ENCODE measurements around the gene DCUN1D5. TPM values are rescaled to one million over a fixed set of nuclear protein-coding genes. Genes with fewer than 3 reads are reported as not detected.

Gene DCUN1D5
- total and polyA plus RNA-seq, 2 of the 8 experiments (the other 6 are each of a cell fraction or from before 2014, with no cell fraction given): 76.1 to 95.4 TPM

- TF ChIP-seq YY1 (IDR thresholded peaks at IDR 0.05; ENCODE audit: low read depth, low read length): no peak
- TF ChIP-seq SIX5 (IDR thresholded peaks at IDR 0.05; ENCODE audit: low read depth, low read length): no peak
- no peak for TF ChIP-seq HDAC6 (IDR thresholded peaks at IDR 0.05; ENCODE audit: low read depth, low read length)
- no peak for TF ChIP-seq KDM1A (IDR thresholded peaks at IDR 0.05; ENCODE audit: borderline replicate concordance, low read length)
- no peak for TF ChIP-seq BRCA1 (IDR thresholded peaks at IDR 0.05; ENCODE audit: low read depth, low read length)
- TF ChIP-seq POLR2A (IDR thresholded peaks at IDR 0.05; ENCODE audit: control extremely low read depth in 1 of 2, low read depth in 2 of 2, low read length in 2 of 2): peak; percentile 86 to 96
- no peak for TF ChIP-seq BCL11A (IDR thresholded peaks at IDR 0.05; ENCODE audit: low read depth in 2 of 2, low read length in 2 of 2)
- TF ChIP-seq TBP (IDR thresholded peaks at IDR 0.05; ENCODE audit: low read depth, low read length): peak; percentile 88
- TF ChIP-seq TAF1 (IDR thresholded peaks at IDR 0.05; ENCODE audit: low read depth, low read length): peak; percentile 91
- TF ChIP-seq PHF8 (conservative IDR thresholded peaks at IDR 0.05; ENCODE audit: low read depth, low read length): peak; percentile 85
- TF ChIP-seq RNF2 (IDR thresholded peaks at IDR 0.05; ENCODE audit: borderline replicate concordance, low read depth, low read length, missing control alignments, poor library complexity, severe bottlenecking): no peak
- TF ChIP-seq SAP30 (IDR thresholded peaks at IDR 0.05; ENCODE audit: insufficient read depth, insufficient replicate concordance, low read length): peak; percentile 25
- no peak for TF ChIP-seq SP4 (IDR thresholded peaks at IDR 0.05; ENCODE audit: low read length)
- no peak for TF ChIP-seq SP2 (IDR thresholded peaks at IDR 0.05; ENCODE audit: low read length)
- no peak for TF ChIP-seq CBX8 (IDR thresholded peaks at IDR 0.05; ENCODE audit: borderline replicate concordance, low read depth, low read length)
- no peak for TF ChIP-seq CTBP2 (IDR thresholded peaks at IDR 0.05; ENCODE audit: borderline replicate concordance, insufficient read depth, insufficient read length, low read length)
- no peak for TF ChIP-seq TEAD4 (IDR thresholded peaks at IDR 0.05; ENCODE audit: low read depth, low read length)
- TF ChIP-seq CBX5 (IDR thresholded peaks at IDR 0.05; ENCODE audit: low read depth, low read length): no peak
- TF ChIP-seq CHD2 (IDR thresholded peaks at IDR 0.05; ENCODE audit: low read length): no peak
- TF ChIP-seq RAD21 (IDR thresholded peaks at IDR 0.05 in 1 of 2, conservative IDR thresholded peaks at IDR 0.05 in 1 of 2; ENCODE audit: low read depth in 2 of 2, low read length in 2 of 2): no peak
- TF ChIP-seq ASH2L (IDR thresholded peaks at IDR 0.05; ENCODE audit: low read length): peak; percentile 95
- no peak for TF ChIP-seq ATF2 (IDR thresholded peaks at IDR 0.05; ENCODE audit: low read length)
- peak; percentile 92 for TF ChIP-seq CREB1 (IDR thresholded peaks at IDR 0.05)
- TF ChIP-seq CHD1 (IDR thresholded peaks at IDR 0.05; ENCODE audit: low read depth, low read length): no peak
Measured at GRCh38 chr11:103091801-103092524, at the start of gene DCUN1D5 (continued).
